ENCODE results near the gene ACER1.
A peak's percentile ranks its signal among the peaks of the same experiment; 100 is the strongest.

DNA sequence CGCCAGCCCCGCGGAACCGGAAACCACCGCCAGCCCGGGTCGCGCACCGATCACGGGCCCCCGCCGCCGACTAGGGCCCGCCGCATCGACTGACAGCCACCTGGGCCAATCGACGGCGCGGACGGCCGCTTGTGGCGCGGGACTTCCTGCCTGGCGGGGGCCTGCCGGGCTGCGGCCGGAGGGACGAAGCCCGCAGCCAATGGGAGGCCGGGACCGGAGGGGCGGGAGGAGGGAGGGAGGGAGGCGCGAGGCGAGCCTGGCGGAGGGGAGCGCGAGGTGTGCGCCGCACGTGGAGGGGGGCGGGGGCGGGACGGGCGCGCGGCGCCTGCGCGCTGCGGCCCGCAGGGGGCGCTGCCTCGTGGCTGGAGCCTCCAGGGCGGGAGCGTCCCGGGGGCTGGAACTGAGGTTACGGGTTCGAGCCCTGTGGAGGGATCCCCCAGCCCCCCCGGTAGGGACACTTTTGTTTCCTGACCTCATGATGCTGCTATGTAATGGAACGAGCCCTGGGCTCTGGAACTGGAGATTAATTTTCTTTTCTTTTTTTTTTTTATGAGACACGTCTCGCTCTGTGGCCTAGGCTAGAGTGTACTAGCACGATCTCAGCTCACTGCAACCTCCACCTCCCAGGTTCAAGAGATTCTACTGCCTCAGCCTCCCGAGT is 53.4 kb downstream of the ACER1 start, which contains the start of gene MLLT1:
- TF ChIP-seq, protein P1, sequence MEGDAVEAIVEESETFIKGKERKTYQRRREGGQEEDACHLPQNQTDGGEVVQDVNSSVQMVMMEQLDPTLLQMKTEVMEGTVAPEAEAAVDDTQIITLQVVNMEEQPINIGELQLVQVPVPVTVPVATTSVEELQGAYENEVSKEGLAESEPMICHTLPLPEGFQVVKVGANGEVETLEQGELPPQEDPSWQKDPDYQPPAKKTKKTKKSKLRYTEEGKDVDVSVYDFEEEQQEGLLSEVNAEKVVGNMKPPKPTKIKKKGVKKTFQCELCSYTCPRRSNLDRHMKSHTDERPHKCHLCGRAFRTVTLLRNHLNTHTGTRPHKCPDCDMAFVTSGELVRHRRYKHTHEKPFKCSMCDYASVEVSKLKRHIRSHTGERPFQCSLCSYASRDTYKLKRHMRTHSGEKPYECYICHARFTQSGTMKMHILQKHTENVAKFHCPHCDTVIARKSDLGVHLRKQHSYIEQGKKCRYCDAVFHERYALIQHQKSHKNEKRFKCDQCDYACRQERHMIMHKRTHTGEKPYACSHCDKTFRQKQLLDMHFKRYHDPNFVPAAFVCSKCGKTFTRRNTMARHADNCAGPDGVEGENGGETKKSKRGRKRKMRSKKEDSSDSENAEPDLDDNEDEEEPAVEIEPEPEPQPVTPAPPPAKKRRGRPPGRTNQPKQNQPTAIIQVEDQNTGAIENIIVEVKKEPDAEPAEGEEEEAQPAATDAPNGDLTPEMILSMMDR (IDR thresholded peaks at IDR 0.05), result peak; percentile 50 to 85 (median 78)
- peak; percentile 43 for TF ChIP-seq POLR2A (IDR thresholded peaks at IDR 0.05)

All from prostate gland (tissue), 2 donors.